NCI-H2107 treated with DMSO at 0.1 percent for 48 hours (cell line): Measurements from ENCODE around the gene MYH6.
"Not testable (repeated sequence)": the region's sequence is repeated elsewhere in the genome, so short reads cannot be mapped to it uniquely, and the experiment has no call there.

Experiments
- DNase-seq: peaks from one replicate; lab custom pipeline; 2025; ENCODE audit not compliant: unreplicated experiment; lab: John Stamatoyannopoulos, UW

MYH6 gene

DNA sequence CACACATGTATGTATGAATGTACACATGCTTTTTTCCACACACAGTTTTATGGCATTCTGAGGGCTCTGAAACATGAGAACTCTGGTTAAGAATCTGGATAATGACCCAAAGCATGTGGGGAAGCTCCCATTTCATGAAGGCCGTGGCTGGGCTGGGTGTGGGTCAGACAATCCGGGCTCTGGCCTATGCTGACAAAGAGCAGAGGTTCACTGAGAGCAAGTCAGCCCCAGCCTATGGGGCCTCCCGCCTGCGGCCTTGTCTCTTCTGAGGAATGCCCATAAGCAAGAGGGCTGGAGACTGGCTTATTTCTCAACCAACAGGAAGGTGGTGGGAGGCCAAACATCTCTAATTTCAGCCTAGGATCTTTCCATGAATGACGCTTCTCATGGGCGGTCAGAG is 8.5 kb downstream of the MYH6 start:
- no peak for DNase-seq

DNA sequence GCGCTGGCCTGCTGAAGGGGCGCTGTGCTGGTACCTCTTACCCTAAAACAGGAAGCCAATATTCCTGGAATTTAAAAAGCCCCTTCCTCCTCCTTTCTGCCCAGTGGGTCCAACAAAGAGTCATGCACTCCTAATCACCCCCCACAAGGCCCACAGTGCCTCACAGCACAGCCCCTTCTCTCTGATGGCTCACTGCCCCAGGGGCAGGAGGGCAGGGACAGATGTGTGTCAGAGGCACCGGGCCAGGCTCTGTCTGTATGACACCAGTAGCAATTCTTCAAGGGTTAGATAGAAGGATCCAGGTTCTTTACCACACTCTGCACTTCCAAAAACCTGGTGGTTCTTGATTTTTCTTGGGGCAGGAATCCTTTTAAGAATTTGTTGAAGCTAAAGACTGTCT is 8.9 kb downstream of the MYH6 start:
- no peak for DNase-seq

DNA sequence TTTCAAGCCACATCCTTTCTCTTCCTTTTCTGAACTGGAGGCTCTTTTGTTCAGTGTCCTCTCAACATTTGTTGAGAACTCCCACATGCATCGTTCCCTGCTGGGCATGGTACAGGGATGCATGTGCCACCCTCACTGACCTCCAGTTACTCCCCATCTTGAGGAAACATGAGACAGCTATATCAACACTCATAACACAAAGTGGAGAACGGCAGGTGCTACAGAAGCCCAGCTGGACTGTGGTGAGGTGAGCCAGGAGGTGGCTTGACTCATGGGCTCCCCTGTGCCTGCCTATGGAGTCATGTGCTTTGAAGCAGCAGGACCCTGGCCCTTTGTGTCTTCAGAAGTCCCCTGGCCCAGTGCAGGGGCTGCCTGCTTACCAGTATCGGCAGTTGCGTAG is 9.7 kb downstream of the MYH6 start:
- DNase-seq, result peak; percentile 99

GRCh38 chr14:23396781-23397407 is 11.2 kb downstream of the MYH6 start:
- no peak for DNase-seq

- DNase-seq, result no peak
Observed at GRCh38 chr14:23396126-23396525, 11.9 kb downstream of the MYH6 start.

DNA sequence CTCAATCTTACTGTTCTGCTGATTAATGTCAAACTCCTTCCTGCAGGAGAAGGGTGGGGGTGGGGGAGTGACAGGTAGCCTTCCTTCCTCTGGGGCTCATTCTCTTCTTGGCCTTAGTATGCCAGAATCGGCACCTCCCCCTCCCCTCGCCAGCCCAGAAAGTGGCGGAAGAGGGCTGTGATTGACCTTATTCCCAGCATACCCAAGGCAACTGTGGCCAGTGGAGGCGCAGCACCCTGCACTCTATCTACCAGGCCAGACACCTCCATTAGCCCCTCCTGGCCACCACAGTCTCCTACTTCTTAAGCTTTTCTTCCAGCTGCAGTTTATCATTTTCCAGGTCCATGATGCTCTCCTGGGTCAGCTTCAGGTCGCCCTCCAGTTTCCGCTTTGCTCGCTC is 15.5 kb downstream of the MYH6 start:
- DNase-seq, result no peak

DNA sequence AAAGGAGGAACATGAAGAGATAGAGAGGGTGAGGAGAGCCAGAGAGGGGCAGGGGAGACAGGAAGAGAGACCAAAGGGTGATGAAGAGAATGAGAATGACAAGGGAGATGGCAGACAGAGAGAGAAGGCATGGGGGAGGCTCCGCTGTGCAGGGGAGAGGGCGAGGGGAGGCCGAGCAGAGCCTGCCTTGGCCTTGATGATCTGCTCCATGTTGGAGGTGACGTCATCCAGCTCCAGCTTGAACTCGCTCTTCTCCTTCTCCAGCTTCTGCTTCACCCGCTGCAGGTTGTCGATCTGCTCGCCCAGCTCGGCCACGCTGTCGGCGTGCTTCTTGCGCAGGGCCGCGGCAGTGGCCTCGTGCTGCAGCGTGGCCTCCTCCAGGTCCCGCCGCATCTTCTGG is 18.2 kb downstream of the MYH6 start:
- not testable (repeated sequence) for DNase-seq

DNA sequence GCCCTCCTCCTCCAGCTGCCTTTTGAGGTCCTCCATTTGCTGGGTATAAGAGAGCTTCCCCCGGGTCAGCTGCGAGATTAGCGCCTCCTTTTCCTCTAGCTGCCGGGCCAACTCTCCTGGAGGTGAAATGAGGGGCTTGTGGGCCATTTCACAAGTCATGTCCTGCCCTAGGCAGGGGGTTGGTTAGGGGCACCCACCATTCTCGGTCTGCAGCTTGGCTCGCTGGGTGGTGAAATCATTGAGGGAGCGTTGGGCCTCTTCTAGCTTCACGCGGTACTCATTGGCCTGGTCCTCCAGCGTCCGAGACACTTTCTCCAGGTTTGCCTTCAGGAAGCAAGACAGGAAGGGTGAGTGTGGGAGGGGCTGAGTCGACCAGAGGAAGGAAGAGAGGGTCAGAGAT is 18.7 kb downstream of the MYH6 start:
- no peak for DNase-seq

- no peak for DNase-seq
Observed at GRCh38 chr14:23388996-23389395, 19.1 kb downstream of the MYH6 start.

GRCh38 chr14:23387916-23388882 is 19.9 kb downstream of the MYH6 start:
- no peak for DNase-seq

DNA sequence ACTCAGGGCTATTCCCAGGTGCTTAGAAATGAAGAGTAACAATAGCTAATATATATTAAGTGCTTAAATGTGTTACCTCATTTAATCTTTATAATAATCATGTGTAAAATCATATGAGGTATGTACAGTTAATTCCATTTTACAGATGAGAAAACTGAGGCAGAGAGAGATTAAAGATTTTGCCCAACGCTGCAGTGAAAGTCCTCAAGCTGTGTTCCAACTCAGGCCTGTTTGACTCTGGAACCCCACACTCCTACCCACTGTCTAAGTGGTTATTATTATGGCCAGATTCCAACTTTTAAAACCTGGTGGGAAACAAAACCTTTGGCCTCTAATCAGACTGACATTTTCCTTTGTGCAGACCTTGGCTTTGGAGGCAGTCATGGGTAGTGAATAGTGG is 21.1 kb downstream of the MYH6 start:
- DNase-seq, result no peak

GRCh38 chr14:23386266-23386657 is 21.8 kb downstream of the MYH6 start:
- not testable (repeated sequence) for DNase-seq

DNA sequence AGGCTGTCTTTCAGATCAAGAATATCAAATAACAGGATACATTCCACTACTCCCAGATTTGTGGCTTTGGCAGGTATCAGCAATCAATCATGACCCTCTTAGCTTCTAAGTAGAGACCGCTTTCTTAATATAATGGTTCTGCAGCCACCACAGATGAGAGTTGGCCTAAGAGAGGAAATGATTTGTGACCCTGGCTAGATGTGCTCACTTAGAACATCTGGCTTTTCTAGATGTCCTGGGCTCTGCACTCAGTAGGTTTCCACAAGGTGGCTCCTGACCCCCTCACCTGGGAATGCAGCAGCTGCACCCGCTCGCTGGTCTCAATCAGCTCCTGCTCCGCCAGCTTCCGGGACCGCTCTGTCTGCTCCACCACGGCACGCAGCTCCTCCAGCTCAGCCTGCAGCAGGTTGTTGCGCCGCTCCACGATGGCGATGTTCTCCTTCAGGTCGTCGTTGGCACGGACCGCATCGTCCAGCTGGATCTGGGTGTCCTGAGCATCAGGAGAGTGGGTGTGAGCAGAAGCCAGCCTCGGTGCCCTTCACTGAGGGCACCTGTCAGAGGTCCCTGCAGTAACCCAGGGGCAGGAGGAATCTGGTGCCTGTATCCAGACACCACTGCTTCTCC is 22.3 kb downstream of the MYH6 start:
- DNase-seq, result no peak

GRCh38 chr14:23385244-23385641 is 22.8 kb downstream of the MYH6 start:
- no peak for DNase-seq

GRCh38 chr14:23384364-23385080 is 23.6 kb downstream of the MYH6 start:
- no peak for DNase-seq

- no peak for DNase-seq
Observed at GRCh38 chr14:23382731-23383440, 25.2 kb downstream of the MYH6 start.

DNA sequence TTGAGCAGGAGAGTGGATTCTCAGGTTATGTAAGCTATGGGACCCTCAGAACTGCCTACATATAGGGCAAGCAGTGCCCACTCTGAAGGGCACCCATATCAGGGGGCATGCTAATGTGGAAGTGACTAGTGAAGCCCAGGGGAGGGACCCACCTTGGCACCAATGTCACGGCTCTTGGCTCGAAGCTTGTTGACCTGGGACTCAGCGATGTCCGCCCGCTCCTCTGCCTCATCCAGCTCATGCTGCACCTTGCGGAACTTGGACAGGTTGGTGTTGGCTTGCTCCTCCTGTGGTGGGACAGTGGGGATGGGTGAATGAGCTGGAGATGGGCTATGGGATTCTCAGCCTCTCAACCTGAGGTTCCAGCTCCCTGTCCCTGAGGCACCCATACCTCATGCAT is 25.8 kb downstream of the MYH6 start:
- DNase-seq, result no peak

DNA sequence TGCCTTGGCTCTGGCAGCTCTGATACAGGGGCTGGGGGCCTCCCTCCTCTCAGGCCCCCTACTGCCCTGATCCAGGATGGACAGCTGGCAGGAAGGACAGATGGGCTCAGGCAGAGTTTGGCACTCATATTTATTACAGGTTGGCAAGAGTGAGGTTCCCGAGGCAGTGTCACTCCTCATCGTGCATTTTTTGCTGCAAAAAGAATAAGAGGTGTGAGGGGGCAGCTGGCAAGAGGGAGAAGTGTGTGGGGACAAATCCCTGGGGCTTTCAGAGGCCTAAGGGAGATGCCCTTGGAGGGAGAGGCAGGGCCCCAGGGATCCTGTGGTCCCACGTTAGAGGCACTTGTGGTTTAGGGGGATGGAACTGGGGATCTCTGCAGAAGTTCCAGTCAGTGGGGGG is 26.2 kb downstream of the MYH6 start:
- DNase-seq, result peak; percentile 66

DNA sequence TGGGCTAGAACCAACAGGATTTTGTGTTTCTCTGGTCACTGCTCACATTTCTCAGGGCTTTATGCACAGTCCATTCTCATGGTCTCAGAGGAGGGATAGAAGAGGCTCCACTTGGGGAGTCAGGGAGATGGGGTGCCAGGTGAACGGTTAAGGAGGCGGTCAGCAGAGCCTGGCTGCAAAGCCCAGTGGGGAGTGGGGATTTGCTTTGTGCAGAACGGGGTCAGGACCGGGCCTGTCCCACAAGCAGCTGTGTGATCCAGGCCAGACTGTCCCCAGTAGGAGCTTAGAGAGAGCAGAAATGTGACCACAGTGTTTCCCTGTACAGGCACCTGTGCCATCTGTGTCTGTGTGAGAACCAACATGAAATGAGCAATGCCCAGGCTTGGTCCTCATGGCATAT is 27.1 kb downstream of the MYH6 start:
- DNase-seq, result no peak

DNA sequence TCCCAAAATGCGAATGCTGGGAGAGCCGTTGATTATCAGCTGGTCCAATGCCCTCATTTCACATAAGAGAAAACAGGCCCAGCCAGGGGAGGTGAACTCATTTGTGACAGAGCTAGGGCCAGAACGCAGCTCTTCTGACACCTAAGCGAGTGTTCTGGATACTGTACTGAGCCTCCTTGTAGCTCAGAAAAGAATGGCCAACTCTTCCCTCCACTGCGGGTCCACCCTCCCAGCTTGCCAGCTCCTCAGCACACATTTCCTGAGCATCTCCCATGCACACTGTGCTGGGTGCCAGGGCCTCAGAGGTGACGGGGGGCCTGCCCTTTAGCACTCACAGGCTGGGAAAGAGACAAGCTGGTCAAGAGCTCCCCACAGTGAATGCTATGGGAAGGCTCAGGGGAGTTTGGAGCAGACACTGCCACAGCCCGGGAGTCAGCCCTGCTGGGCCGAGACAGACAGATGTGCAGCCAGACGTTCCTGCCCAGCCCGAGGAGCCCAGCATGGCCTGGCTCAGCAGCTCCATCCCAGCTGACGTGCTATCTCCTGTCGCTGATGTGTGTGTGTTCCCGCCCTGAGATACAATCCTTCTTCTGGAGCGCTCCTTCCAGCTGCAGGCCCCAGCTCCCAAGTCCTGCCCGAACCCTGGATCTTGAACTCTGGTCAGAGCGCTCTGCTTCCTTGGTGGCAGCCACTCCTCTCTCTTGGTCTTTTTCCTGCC is 27.7 kb downstream of the MYH6 start:
- no peak for DNase-seq
